ENCODE data around the gene GLRA2.

GLRA2 gene

GRCh38 chrX:14533867-14534266 lies 4.5 kb downstream of the GLRA2 start:
- Histone ChIP-seq H3K4me1 (ENCODE audit: control insufficient read depth, insufficient read depth, low read length) (no peaks in the 10 kb centered on the region), H3K4me3 (ENCODE audit: low read length) (no peak overlapping the region), H3K9ac (ENCODE audit: low read length) (no peak overlapping the region), H3K27ac (ENCODE audit: low read depth, low read length) (no peak overlapping the region), H3K36me3 (ENCODE audit: control insufficient read depth, insufficient read depth, low read length) (no peaks in the 10 kb centered on the region), H3K27me3 (ENCODE audit: control insufficient read depth, insufficient read depth, low read length) (no peaks in the 10 kb centered on the region)

GRCh38 chrX:14546190-14546589 lies 16.9 kb downstream of the GLRA2 start:
- Histone ChIP-seq H3K27me3 (ENCODE audit: control insufficient read depth, insufficient read depth, low read length) (no peaks in the 10 kb centered on the region), H3K36me3 (ENCODE audit: control insufficient read depth, insufficient read depth, low read length) (no peaks in the 10 kb centered on the region), H3K4me3 (ENCODE audit: low read length) (no peak overlapping the region), H3K27ac (ENCODE audit: low read depth, low read length) (no peak overlapping the region), H3K9ac (ENCODE audit: low read length) (no peak overlapping the region), H3K4me1 (ENCODE audit: control insufficient read depth, insufficient read depth, low read length) (no peaks in the 10 kb centered on the region)

- H3K27ac ChIP-seq (ENCODE audit: low read depth, low read length): no peak overlapping the region
- no peak overlapping the region for H3K4me3 ChIP-seq (ENCODE audit: low read length)
- H3K27me3 ChIP-seq (ENCODE audit: control insufficient read depth, insufficient read depth, low read length): no peaks in the 10 kb centered on the region
- H3K36me3 ChIP-seq (ENCODE audit: control insufficient read depth, insufficient read depth, low read length): no peaks in the 10 kb centered on the region
- H3K9ac ChIP-seq (ENCODE audit: low read length): no peak overlapping the region
- no peaks in the 10 kb centered on the region for H3K4me1 ChIP-seq (ENCODE audit: control insufficient read depth, insufficient read depth, low read length)
Measured at GRCh38 chrX:14554131-14554715, 24.9 kb downstream of the GLRA2 start.

- Histone ChIP-seq H3K4me1 (ENCODE audit: control insufficient read depth, insufficient read depth, low read length) (no peaks in the 10 kb centered on the region), H3K36me3 (ENCODE audit: control insufficient read depth, insufficient read depth, low read length) (no peaks in the 10 kb centered on the region), H3K27ac (ENCODE audit: low read depth, low read length) (no peak overlapping the region), H3K9ac (ENCODE audit: low read length) (no peak overlapping the region), H3K27me3 (ENCODE audit: control insufficient read depth, insufficient read depth, low read length) (no peaks in the 10 kb centered on the region), H3K4me3 (ENCODE audit: low read length) (no peak overlapping the region)
Measured at GRCh38 chrX:14564058-14564457, 34.7 kb downstream of the GLRA2 start.

- H3K27ac ChIP-seq (ENCODE audit: low read depth, low read length): no peak overlapping the region
- no peak overlapping the region for H3K9ac ChIP-seq (ENCODE audit: low read length)
- no peaks in the 10 kb centered on the region for H3K27me3 ChIP-seq (ENCODE audit: control insufficient read depth, insufficient read depth, low read length)
- H3K4me1 ChIP-seq (ENCODE audit: control insufficient read depth, insufficient read depth, low read length): no peaks in the 10 kb centered on the region
- no peaks in the 10 kb centered on the region for H3K36me3 ChIP-seq (ENCODE audit: control insufficient read depth, insufficient read depth, low read length)
- no peak overlapping the region for H3K4me3 ChIP-seq (ENCODE audit: low read length)
Measured at GRCh38 chrX:14573161-14573560, 43.8 kb downstream of the GLRA2 start.

- Histone ChIP-seq H3K4me3 (ENCODE audit: low read length) (no peak overlapping the region), H3K9ac (ENCODE audit: low read length) (no peak overlapping the region), H3K4me1 (ENCODE audit: control insufficient read depth, insufficient read depth, low read length) (no peaks in the 10 kb centered on the region), H3K36me3 (ENCODE audit: control insufficient read depth, insufficient read depth, low read length) (no peaks in the 10 kb centered on the region), H3K27ac (ENCODE audit: low read depth, low read length) (no peak overlapping the region), H3K27me3 (ENCODE audit: control insufficient read depth, insufficient read depth, low read length) (no peaks in the 10 kb centered on the region)
Measured at GRCh38 chrX:14581081-14581480, 51.7 kb downstream of the GLRA2 start.

GRCh38 chrX:14584548-14584947 lies 55.2 kb downstream of the GLRA2 start:
- no peaks in the 10 kb centered on the region for H3K36me3 ChIP-seq (ENCODE audit: control insufficient read depth, insufficient read depth, low read length)

GRCh38 chrX:14590216-14590615 lies 60.9 kb downstream of the GLRA2 start:
- no peaks in the 10 kb centered on the region for H3K27me3 ChIP-seq (ENCODE audit: control insufficient read depth, insufficient read depth, low read length)
- H3K4me3 ChIP-seq (ENCODE audit: low read length): no peak overlapping the region
- no peaks in the 10 kb centered on the region for H3K4me1 ChIP-seq (ENCODE audit: control insufficient read depth, insufficient read depth, low read length)
- H3K27ac ChIP-seq (ENCODE audit: low read depth, low read length): no peak overlapping the region
- H3K9ac ChIP-seq (ENCODE audit: low read length): no peak overlapping the region
- no peaks in the 10 kb centered on the region for H3K36me3 ChIP-seq (ENCODE audit: control insufficient read depth, insufficient read depth, low read length)

More at GRCh38 chrX:14584548-14584947, 55.2 kb downstream of the GLRA2 start:
- Histone ChIP-seq H3K9ac (ENCODE audit: low read length) (no peak overlapping the region), H3K27ac (ENCODE audit: low read depth, low read length) (no peak overlapping the region), H3K27me3 (ENCODE audit: control insufficient read depth, insufficient read depth, low read length) (no peaks in the 10 kb centered on the region), H3K4me3 (ENCODE audit: low read length) (no peak overlapping the region), H3K4me1 (ENCODE audit: control insufficient read depth, insufficient read depth, low read length) (no peaks in the 10 kb centered on the region)

- Histone ChIP-seq H3K36me3 (ENCODE audit: control insufficient read depth, insufficient read depth, low read length) (no peaks in the 10 kb centered on the region), H3K4me1 (ENCODE audit: control insufficient read depth, insufficient read depth, low read length) (no peaks in the 10 kb centered on the region), H3K27ac (ENCODE audit: low read depth, low read length) (no peak overlapping the region), H3K9ac (ENCODE audit: low read length) (no peak overlapping the region), H3K27me3 (ENCODE audit: control insufficient read depth, insufficient read depth, low read length) (no peaks in the 10 kb centered on the region), H3K4me3 (ENCODE audit: low read length) (no peak overlapping the region)
Measured at GRCh38 chrX:14590693-14591424, 61.5 kb downstream of the GLRA2 start.

GRCh38 chrX:14591976-14592375 lies 62.6 kb downstream of the GLRA2 start:
- no peak overlapping the region for H3K27ac ChIP-seq (ENCODE audit: low read depth, low read length)
- no peak overlapping the region for H3K9ac ChIP-seq (ENCODE audit: low read length)
- H3K4me3 ChIP-seq (ENCODE audit: low read length): no peak overlapping the region
- H3K4me1 ChIP-seq (ENCODE audit: control insufficient read depth, insufficient read depth, low read length): no peaks in the 10 kb centered on the region
- no peaks in the 10 kb centered on the region for H3K36me3 ChIP-seq (ENCODE audit: control insufficient read depth, insufficient read depth, low read length)
- no peaks in the 10 kb centered on the region for H3K27me3 ChIP-seq (ENCODE audit: control insufficient read depth, insufficient read depth, low read length)

- H3K4me1 ChIP-seq (ENCODE audit: control insufficient read depth, insufficient read depth, low read length): no peaks in the 10 kb centered on the region
- no peaks in the 10 kb centered on the region for H3K27me3 ChIP-seq (ENCODE audit: control insufficient read depth, insufficient read depth, low read length)
- H3K9ac ChIP-seq (ENCODE audit: low read length): no peak overlapping the region
- H3K36me3 ChIP-seq (ENCODE audit: control insufficient read depth, insufficient read depth, low read length): no peaks in the 10 kb centered on the region
- no peak overlapping the region for H3K4me3 ChIP-seq (ENCODE audit: low read length)
- no peak overlapping the region for H3K27ac ChIP-seq (ENCODE audit: low read depth, low read length)
Measured at GRCh38 chrX:14594521-14594920, 65.2 kb downstream of the GLRA2 start.

GRCh38 chrX:14598330-14598729 lies 69.0 kb downstream of the GLRA2 start:
- no peak overlapping the region for H3K27ac ChIP-seq (ENCODE audit: low read depth, low read length)
- H3K4me3 ChIP-seq (ENCODE audit: low read length): no peak overlapping the region
- no peak overlapping the region for H3K9ac ChIP-seq (ENCODE audit: low read length)
- no peaks in the 10 kb centered on the region for H3K36me3 ChIP-seq (ENCODE audit: control insufficient read depth, insufficient read depth, low read length)
- no peaks in the 10 kb centered on the region for H3K4me1 ChIP-seq (ENCODE audit: control insufficient read depth, insufficient read depth, low read length)
- no peaks in the 10 kb centered on the region for H3K27me3 ChIP-seq (ENCODE audit: control insufficient read depth, insufficient read depth, low read length)

- Histone ChIP-seq H3K27me3 (ENCODE audit: control insufficient read depth, insufficient read depth, low read length) (no peaks in the 10 kb centered on the region), H3K4me3 (ENCODE audit: low read length) (no peak overlapping the region), H3K27ac (ENCODE audit: low read depth, low read length) (no peak overlapping the region), H3K4me1 (ENCODE audit: control insufficient read depth, insufficient read depth, low read length) (no peaks in the 10 kb centered on the region), H3K36me3 (ENCODE audit: control insufficient read depth, insufficient read depth, low read length) (no peaks in the 10 kb centered on the region), H3K9ac (ENCODE audit: low read length) (no peak overlapping the region)
Measured at GRCh38 chrX:14607446-14607985, 78.2 kb downstream of the GLRA2 start.
